Vagina (tissue), 2 donors: ENCODE measurements around the gene TXNL4B.

Experiments used
- POLR2A ChIP-seq, 2 donors: fragments of 450-650 bp; IDR thresholded peaks; one replicate each; pipeline ENCODE4 v1.6.1; 2017; ENCODE audit warnings: antibody characterized with exemption in 2 of 2, mild to moderate bottlenecking in 2 of 2, moderate library complexity in 2 of 2
- POLR2AphosphoS5 ChIP-seq, 2 donors: sonication (generic); formaldehyde crosslinking; IDR thresholded peaks; one replicate each; pipeline ENCODE4 v1.9.0; 2017; ENCODE audit warnings: antibody characterized with exemption in 2 of 2, mild to moderate bottlenecking in 2 of 2, low read depth in 1 of 2; ENCODE audit not compliant: insufficient read depth in 1 of 2
- TF ChIP-seq, protein P1 (sequence below), 3 experiments: fragments of 450-650 bp in 2 of 3; fragments of 200-600 bp in 1 of 3; sonication (generic) in 1 of 3; IDR thresholded peaks; one replicate each; pipeline ENCODE4 v1.5.1; 2017 to 2019; ENCODE audit warnings: antibody characterized with exemption in 3 of 3, mild to moderate bottlenecking in 2 of 3, moderate library complexity in 2 of 3

DNA sequence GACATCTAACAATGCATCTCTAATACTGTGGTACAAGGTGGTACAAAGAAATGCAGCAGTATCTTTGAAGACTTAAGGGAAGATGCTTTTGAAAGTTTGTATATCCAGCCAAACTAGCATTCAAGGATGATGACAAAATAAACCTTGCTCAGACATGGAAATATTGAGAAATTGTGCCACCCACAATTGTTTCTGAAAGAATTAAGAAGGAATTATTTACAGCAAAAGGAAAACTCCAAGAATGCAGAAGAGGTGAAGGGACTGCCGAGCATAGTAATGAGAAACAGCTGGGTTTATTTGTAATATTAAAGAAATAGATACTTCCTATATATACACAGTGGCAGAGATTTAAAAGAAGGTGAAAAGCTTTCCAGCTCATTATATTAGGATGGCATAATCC, 49.1 kb upstream of the TXNL4B start:
- no peak for TF ChIP-seq POLR2A (IDR thresholded peaks at IDR 0.05)
- TF ChIP-seq, protein P1, sequence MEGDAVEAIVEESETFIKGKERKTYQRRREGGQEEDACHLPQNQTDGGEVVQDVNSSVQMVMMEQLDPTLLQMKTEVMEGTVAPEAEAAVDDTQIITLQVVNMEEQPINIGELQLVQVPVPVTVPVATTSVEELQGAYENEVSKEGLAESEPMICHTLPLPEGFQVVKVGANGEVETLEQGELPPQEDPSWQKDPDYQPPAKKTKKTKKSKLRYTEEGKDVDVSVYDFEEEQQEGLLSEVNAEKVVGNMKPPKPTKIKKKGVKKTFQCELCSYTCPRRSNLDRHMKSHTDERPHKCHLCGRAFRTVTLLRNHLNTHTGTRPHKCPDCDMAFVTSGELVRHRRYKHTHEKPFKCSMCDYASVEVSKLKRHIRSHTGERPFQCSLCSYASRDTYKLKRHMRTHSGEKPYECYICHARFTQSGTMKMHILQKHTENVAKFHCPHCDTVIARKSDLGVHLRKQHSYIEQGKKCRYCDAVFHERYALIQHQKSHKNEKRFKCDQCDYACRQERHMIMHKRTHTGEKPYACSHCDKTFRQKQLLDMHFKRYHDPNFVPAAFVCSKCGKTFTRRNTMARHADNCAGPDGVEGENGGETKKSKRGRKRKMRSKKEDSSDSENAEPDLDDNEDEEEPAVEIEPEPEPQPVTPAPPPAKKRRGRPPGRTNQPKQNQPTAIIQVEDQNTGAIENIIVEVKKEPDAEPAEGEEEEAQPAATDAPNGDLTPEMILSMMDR (IDR thresholded peaks at IDR 0.05): no peak
- TF ChIP-seq POLR2AphosphoS5 (IDR thresholded peaks at IDR 0.05; ENCODE audit: insufficient read depth in 1 of 2, low read depth in 1 of 2): no peak
